Kidney (tissue), 14 donors: ENCODE data around the gene FBLN1. TPM values are rescaled to one million over a fixed set of nuclear protein-coding genes. Genes with fewer than 3 reads are reported as not detected.
"Not testable (repeated sequence)": the region's sequence is repeated elsewhere in the genome, so short reads cannot be mapped to it uniquely, and the experiment has no call there.

Experiments used
- DNase-seq, 5 donors: peaks; one replicate each; pipeline ENCODE4 v3.0.0-alpha.2; 2013 to 2020
- FAIRE-seq: peaks from 2 replicates; lab custom pipeline; 2012; peaks lifted over from hg19 to GRCh38; lab: Jason Lieb, UNC
- H3K27ac ChIP-seq, 2 donors: one replicate each; pipeline ENCODE4 v1.7.0; 2013; ENCODE audit warnings: low read depth in 2 of 2, low read length in 2 of 2, inconsistent platforms in 1 of 2
- H3K27me3 ChIP-seq: one replicate; pipeline ENCODE4 v1.7.1; 2013; ENCODE audit warnings: low read length, inconsistent platforms; ENCODE audit not compliant: control insufficient read depth, insufficient read depth
- H3K36me3 ChIP-seq, 3 donors: one replicate each; pipeline versions ENCODE4 v1.7.0 to v1.7.1; 2013; ENCODE audit warnings: low read length in 3 of 3, control low read depth in 1 of 3, inconsistent platforms in 1 of 3; ENCODE audit not compliant: insufficient read depth in 3 of 3, control insufficient read depth in 2 of 3
- H3K4me1 ChIP-seq, 3 donors: one replicate each; pipeline versions ENCODE4 v1.7.0 to v1.7.1; 2013; ENCODE audit warnings: low read length in 3 of 3, inconsistent platforms in 1 of 3, low read depth in 1 of 3; ENCODE audit not compliant: control insufficient read depth in 2 of 3, insufficient read depth in 2 of 3
- H3K4me3 ChIP-seq, 3 donors: one replicate each; pipeline versions ENCODE4 v1.7.0 to v1.8.1; 2013; ENCODE audit warnings: low read length in 3 of 3, control low read depth in 1 of 3, inconsistent platforms in 1 of 3
- H3K9ac ChIP-seq, 3 donors: one replicate each; pipeline versions ENCODE4 v1.7.0 to v1.7.1; 2013; ENCODE audit warnings: low read length in 3 of 3, control low read depth in 1 of 3, inconsistent platforms in 1 of 3
- H3K9me3 ChIP-seq, 3 donors: one replicate each; pipeline versions ENCODE4 v1.7.0 to v1.7.1; 2013; ENCODE audit warnings: low read length in 3 of 3, control low read depth in 1 of 3, inconsistent platforms in 1 of 3; ENCODE audit not compliant: control insufficient read depth in 2 of 3, insufficient read depth in 1 of 3
- intact Hi-C: fragments of 100-400 bp; cut with DNase I; formaldehyde crosslinking; loops from one replicate; pipeline ENCODE4 v1.11.1; 2022
- polyA plus RNA-seq: library from polyadenylated mRNA; stranded (reverse); fragments of 350-450 nt; fragmentation: Illumina TruSeq; extraction: RNeasy Lipid Tissue Mini Kit (QIAGEN cat#74804); gene quantifications from one replicate; pipeline ENCODE4 v1.2.3, GENCODE V29; 2014; ENCODE audit warnings: low read depth, low replicate concordance; ENCODE audit not compliant: insufficient read depth
- total RNA-seq: library from RNA; stranded (reverse); fragmentation: NEBNext Ultra II Directional; extraction: Animal tissue kit (Norgen Biotek cat#: 25700); gene quantifications from one replicate; pipeline ENCODE4 v1.2.1, GENCODE V29; 2021
- TF ChIP-seq, protein P1 (sequence below): IDR thresholded peaks from 3 replicates; pipeline ENCODE4 v1.5.1; 2012; ENCODE audit warnings: mild to moderate bottlenecking, moderate library complexity, borderline replicate concordance; ENCODE audit not compliant: insufficient read depth; ENCODE audit errors: extremely low read depth
- donor health status: control.
- donor health status: control.
- donor health status: control.
- donor health status: control.
- donor health status: control.
- donor health status: DM: yes; HTN: yes; CAD: no.
- donor health status: Normal renal cell carcinoma (clear cell type).

Gene FBLN1
- total and polyA plus RNA-seq, 2 donors from 2014 or later = 23.3 to 105 TPM

- no peaks in the 10 kb centered on the region for H3K27me3 ChIP-seq
- TF ChIP-seq, protein P1, sequence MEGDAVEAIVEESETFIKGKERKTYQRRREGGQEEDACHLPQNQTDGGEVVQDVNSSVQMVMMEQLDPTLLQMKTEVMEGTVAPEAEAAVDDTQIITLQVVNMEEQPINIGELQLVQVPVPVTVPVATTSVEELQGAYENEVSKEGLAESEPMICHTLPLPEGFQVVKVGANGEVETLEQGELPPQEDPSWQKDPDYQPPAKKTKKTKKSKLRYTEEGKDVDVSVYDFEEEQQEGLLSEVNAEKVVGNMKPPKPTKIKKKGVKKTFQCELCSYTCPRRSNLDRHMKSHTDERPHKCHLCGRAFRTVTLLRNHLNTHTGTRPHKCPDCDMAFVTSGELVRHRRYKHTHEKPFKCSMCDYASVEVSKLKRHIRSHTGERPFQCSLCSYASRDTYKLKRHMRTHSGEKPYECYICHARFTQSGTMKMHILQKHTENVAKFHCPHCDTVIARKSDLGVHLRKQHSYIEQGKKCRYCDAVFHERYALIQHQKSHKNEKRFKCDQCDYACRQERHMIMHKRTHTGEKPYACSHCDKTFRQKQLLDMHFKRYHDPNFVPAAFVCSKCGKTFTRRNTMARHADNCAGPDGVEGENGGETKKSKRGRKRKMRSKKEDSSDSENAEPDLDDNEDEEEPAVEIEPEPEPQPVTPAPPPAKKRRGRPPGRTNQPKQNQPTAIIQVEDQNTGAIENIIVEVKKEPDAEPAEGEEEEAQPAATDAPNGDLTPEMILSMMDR = no peak
- FAIRE-seq (no peak), DNase-seq (peak in 2 of 5 donors; percentile 22 to 83)
- H3K27ac ChIP-seq = no peak overlapping the region
- H3K9me3 ChIP-seq = no peaks in the 10 kb centered on the region
- peaks cover 0 to 4% (median 2%) of the 10 kb centered on the region in 3 donors for H3K4me1 ChIP-seq
- intact Hi-C loops = no loop called here
- no peak overlapping the region for H3K4me3 ChIP-seq
- H3K9ac ChIP-seq = no peak overlapping the region
- no peaks in the 10 kb centered on the region for H3K36me3 ChIP-seq
Observed at GRCh38 chr22:45493286-45493771, 9.4 kb upstream of the FBLN1 start.

DNA sequence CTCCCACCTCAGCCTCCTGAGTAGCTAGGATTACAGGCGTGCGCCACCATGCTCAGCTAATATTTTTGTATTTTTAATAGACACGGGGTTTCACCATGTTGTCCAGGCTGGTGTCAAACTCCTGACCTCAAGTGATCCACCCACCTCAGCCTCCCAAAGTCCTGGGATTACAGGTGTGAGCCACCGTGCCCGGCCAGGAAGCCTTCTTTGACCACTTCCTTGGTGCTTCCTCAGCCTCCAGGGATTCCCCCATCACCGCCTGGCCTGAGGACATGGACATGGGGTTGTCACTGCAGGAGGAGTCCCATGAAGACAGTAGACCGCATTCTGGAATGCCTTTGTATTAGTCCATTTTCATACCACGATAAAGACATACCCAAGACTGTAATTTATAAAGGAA lies 8.4 kb upstream of the FBLN1 start:
- intact Hi-C loops, H3K9me3 ChIP-seq, H3K27ac ChIP-seq, H3K4me1 ChIP-seq, H3K36me3 ChIP-seq, H3K9ac ChIP-seq, FAIRE-seq, H3K27me3 ChIP-seq, H3K4me3 ChIP-seq: not testable (repeated sequence)
- peak in 2 of 5 donors; percentile 17 to 46 for DNase-seq

- peak in 2 of 5 donors; percentile 18 to 27 for DNase-seq
- H3K27ac ChIP-seq, H3K9ac ChIP-seq, H3K4me1 ChIP-seq, H3K27me3 ChIP-seq, H3K36me3 ChIP-seq, intact Hi-C loops, H3K9me3 ChIP-seq, H3K4me3 ChIP-seq, FAIRE-seq: not testable (repeated sequence)
Observed at GRCh38 chr22:45495616-45496015, 7.1 kb upstream of the FBLN1 start.

DNA sequence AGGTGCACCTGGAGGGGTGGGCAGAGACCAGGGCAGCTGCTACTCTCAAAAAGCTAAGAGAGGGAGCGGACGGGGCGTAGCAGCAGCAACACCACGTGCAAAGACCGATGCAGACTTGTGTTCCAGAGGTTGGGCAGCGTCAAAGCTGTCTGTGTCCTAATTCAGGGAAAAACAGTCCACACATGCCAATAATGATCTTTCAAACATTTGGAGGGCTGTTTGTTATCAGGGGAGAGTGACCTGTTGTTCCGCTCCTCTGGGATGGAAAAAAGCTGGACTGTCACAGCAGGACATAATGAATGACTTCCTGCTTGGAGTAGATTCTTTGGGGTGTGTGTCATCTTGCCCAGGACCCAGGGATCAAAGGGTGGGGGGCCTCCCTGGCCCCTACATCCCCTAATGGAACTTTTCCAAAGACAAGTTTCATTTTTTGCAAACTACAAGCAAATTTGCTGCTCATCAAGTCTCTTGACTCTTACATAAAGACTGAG lies 6.2 kb upstream of the FBLN1 start:
- TF ChIP-seq, protein P1 = no peak
- no peak for FAIRE-seq
- no peak overlapping the region for H3K9ac ChIP-seq
- no peaks in the 10 kb centered on the region for H3K36me3 ChIP-seq
- H3K4me3 ChIP-seq = no peak overlapping the region
- no peaks in the 10 kb centered on the region for H3K9me3 ChIP-seq
- peaks cover 0 to 4% (median 2%) of the 10 kb centered on the region in 3 donors for H3K4me1 ChIP-seq
- DNase-seq = peak in 4 of 5 donors; percentile 34 to 80 (median 56)
- intact Hi-C loops = no loop called here
- H3K27ac ChIP-seq = no peak overlapping the region
- H3K27me3 ChIP-seq = no peaks in the 10 kb centered on the region
